HG03280 (cell line): ENCODE measurements around the gene PPOX.

Source experiments
- ATAC-seq: cut with Tn5 transposase; IDR thresholded peaks from one replicate; pipeline ENCODE4 v1.9.1; 2021; ENCODE audit warnings: mild to moderate bottlenecking, moderate library complexity; ENCODE audit not compliant: unreplicated experiment

Gene PPOX

GRCh38 chr1:161153176-161153575, 13.1 kb upstream of the PPOX start:
- no peak for ATAC-seq

- peak; percentile 90 for ATAC-seq
These were observed 12.4 kb upstream of the PPOX start, which contains the start of gene UFC1 for GRCh38 chr1:161153682-161154337. UFC1 (plus strand) TSS chr1:161153978; CDS start chr1:161153998, 20 bp downstream.

- ATAC-seq: no peak
These were observed 8.4 kb upstream of the PPOX start for GRCh38 chr1:161157867-161158266.

- no peak for ATAC-seq
These were observed 7.8 kb upstream of the PPOX start for GRCh38 chr1:161158316-161159010.

GRCh38 chr1:161159087-161159912, 6.9 kb upstream of the PPOX start, which contains the start of gene USP21:
USP21 (plus strand) TSS chr1:161159500; CDS start chr1:161160641, 1,141 bp downstream.
- ATAC-seq: peak; percentile 85

GRCh38 chr1:161159913-161160243, 6.3 kb upstream of the PPOX start:
- no peak for ATAC-seq

GRCh38 chr1:161160671-161161145, 5.5 kb upstream of the PPOX start:
- no peak for ATAC-seq

- ATAC-seq: no peak
These were observed 4.6 kb upstream of the PPOX start for GRCh38 chr1:161161652-161162051.

GRCh38 chr1:161162052-161162451, 4.2 kb upstream of the PPOX start:
- ATAC-seq: no peak

- no peak for ATAC-seq
These were observed 3.4 kb upstream of the PPOX start for GRCh38 chr1:161162806-161163205.

- no peak for ATAC-seq
These were observed 2.4 kb upstream of the PPOX start for GRCh38 chr1:161163793-161164192.

- ATAC-seq: no peak
These were observed 1.2 kb upstream of the PPOX start for GRCh38 chr1:161164901-161165610.

GRCh38 chr1:161166669-161167548, 683 bp downstream of the PPOX start:
- peak; percentile 1 for ATAC-seq

- no peak for ATAC-seq
These were observed 2.7 kb downstream of the PPOX start for GRCh38 chr1:161168906-161169305.

GRCh38 chr1:161171191-161171590, 5.0 kb downstream of the PPOX start:
- ATAC-seq: no peak

- ATAC-seq: no peak
These were observed 5.5 kb downstream of the PPOX start for GRCh38 chr1:161171696-161172095.

- ATAC-seq: no peak
These were observed 6.1 kb downstream of the PPOX start for GRCh38 chr1:161172349-161172748.

- ATAC-seq: no peak
These were observed 6.7 kb downstream of the PPOX start for GRCh38 chr1:161172776-161173376.

- ATAC-seq: no peak
These were observed 7.5 kb downstream of the PPOX start for GRCh38 chr1:161173711-161174110.
